HCT116 (cell line): Measurements from ENCODE around the gene NCAPD2. TPM values are rescaled to one million over a fixed set of nuclear protein-coding genes. Genes with fewer than 3 reads are reported as not detected.

Experiments
- ATAC-seq: fragments of 200-7000 bp; cut with Tn5 transposase; 2 replicates; pipeline ENCODE4 v1.9.1; 2020; ENCODE audit warnings: mild to moderate bottlenecking, moderate library complexity
- BruUV-seq: library from RNA; stranded (reverse); fragments of 400-500 nt; replicated peaks from 2 replicates; lab custom pipeline; 2021; lab: Mats Ljungman, UMichigan
- CTCF ChIA-PET: fragments of 300-600 bp; sonication (Branson Sonifier 250); formaldehyde crosslinking; loops from one replicate; lab custom pipeline; 2021; ENCODE audit warnings: antibody characterized with exemption; lab: Charles Lee
- POLR2A ChIA-PET: fragments of 300-600, 350-600 bp; sonication (Branson Sonifier 250); formaldehyde crosslinking; loops from one replicate; lab custom pipeline; 2021; ENCODE audit warnings: antibody characterized with exemption; lab: Charles Lee
- RAD21 ChIA-PET, 2 experiments: fragments of 300-600 bp; sonication (Branson Sonifier 250); formaldehyde crosslinking; loops; one replicate each; lab custom pipeline; 2023; ENCODE audit warnings: low total read pairs in 2 of 2; ENCODE audit not compliant: uncharacterized antibody in 2 of 2, unreplicated experiment in 2 of 2, low non-redundant PET in 1 of 2; lab: Charles Lee
- DNase-seq: peaks from one replicate; pipeline ENCODE4 v3.0.0-alpha.2; 2010; ENCODE audit warnings: low read depth, low spot score
- H2AFZ ChIP-seq: fragments of 200-600 bp; shearing (Covaris generic), sonication (generic); 2 replicates; pipeline ENCODE4 v1.6.1; 2017; ENCODE audit warnings: low read depth, mixed run types, mixed read lengths, antibody characterized with exemption, low read length; ENCODE audit not compliant: poor library complexity, severe bottlenecking
- H3K27ac ChIP-seq: 2 replicates; pipeline ENCODE4 v1.5.1; 2012; ENCODE audit warnings: low read depth, low read length
- H3K27me3 ChIP-seq: fragments of 200-600 bp; sonication (generic); 2 replicates; pipeline ENCODE4 v1.6.1; 2016; ENCODE audit warnings: mixed run types, low read length, mixed read lengths; ENCODE audit not compliant: insufficient read depth
- H3K36me3 ChIP-seq, 2 experiments: fragments of 200-500 bp in 1 of 2; fragments of 200-600 bp in 1 of 2; sonication (Bioruptor generic) in 1 of 2; sonication (generic) in 1 of 2; 2 replicates each; pipeline versions ENCODE4 v1.5.1 to v1.6.1; 2014 to 2016; ENCODE audit warnings: low read length in 2 of 2, inconsistent platforms in 1 of 2, mixed read lengths in 1 of 2, mixed run types in 1 of 2; ENCODE audit not compliant: insufficient read depth in 2 of 2, control insufficient read depth in 1 of 2
- H3K4me1 ChIP-seq, 2 experiments: fragments of 200-600 bp in 1 of 2; sonication (generic) in 1 of 2; 2 replicates each; pipeline versions ENCODE4 v1.5.1 to v1.6.1; 2012 to 2017; ENCODE audit warnings: low read length in 2 of 2, inconsistent platforms in 1 of 2, mild to moderate bottlenecking in 1 of 2, mixed read lengths in 1 of 2, mixed run types in 1 of 2, moderate library complexity in 1 of 2; ENCODE audit not compliant: insufficient read depth in 2 of 2, control insufficient read depth in 1 of 2
- H3K4me2 ChIP-seq: fragments of 200-600 bp; sonication (generic); 2 replicates; pipeline ENCODE4 v1.6.1; 2017; ENCODE audit warnings: mixed run types, low read length, mixed read lengths
- H3K4me3 ChIP-seq, 2 experiments: fragments of 200-600 bp in 1 of 2; sonication (generic) in 1 of 2; replicated peaks in 1 of 2; 2 replicates each; pipeline ENCODE4 v1.5.1; 2011 to 2016; ENCODE audit warnings: low read length in 2 of 2, control low read depth in 1 of 2, low read depth in 1 of 2, mild to moderate bottlenecking in 1 of 2, mixed read lengths in 1 of 2, mixed run types in 1 of 2
- H3K79me2 ChIP-seq: fragments of 200-600 bp; sonication (generic); 2 replicates; pipeline ENCODE4 v1.6.1; 2017; ENCODE audit warnings: mild to moderate bottlenecking, mixed run types, low read length, moderate library complexity, mixed read lengths; ENCODE audit not compliant: insufficient read depth
- H3K9ac ChIP-seq: fragments of 200-600 bp; sonication (generic); 2 replicates; pipeline ENCODE4 v1.6.1; 2016; ENCODE audit warnings: low read length, mixed read lengths
- H3K9me2 ChIP-seq: fragments of 200-600 bp; sonication (generic), shearing (Covaris generic); 2 replicates; pipeline ENCODE4 v1.6.1; 2017; ENCODE audit warnings: mixed run types, mild to moderate bottlenecking, moderate library complexity; ENCODE audit not compliant: insufficient read depth
- H3K9me3 ChIP-seq, 2 experiments: fragments of 200-500 bp in 1 of 2; fragments of 200-600 bp in 1 of 2; sonication (Bioruptor generic) in 1 of 2; sonication (generic) in 1 of 2; 2 replicates each; pipeline ENCODE4 v1.6.1; 2014 to 2017; ENCODE audit warnings: low read length in 2 of 2, mixed read lengths in 2 of 2, inconsistent platforms in 1 of 2, low read depth in 1 of 2, mild to moderate bottlenecking in 1 of 2, mixed run types in 1 of 2, moderate library complexity in 1 of 2; ENCODE audit not compliant: control insufficient read depth in 1 of 2, insufficient read depth in 1 of 2
- H4K20me1 ChIP-seq: fragments of 200-600 bp; sonication (generic), shearing (Covaris generic); 2 replicates; pipeline ENCODE4 v1.6.1; 2017; ENCODE audit warnings: mixed run types, mild to moderate bottlenecking, moderate library complexity; ENCODE audit not compliant: insufficient read depth
- CBX3 ChIP-seq: IDR thresholded peaks from 2 replicates; pipeline ENCODE4 v1.6.1; 2012; ENCODE audit warnings: low read depth
- EGR1 ChIP-seq: IDR thresholded peaks from 2 replicates; pipeline ENCODE4 v1.6.1; 2012; ENCODE audit warnings: low read depth
- ELF1 ChIP-seq: IDR thresholded peaks from 2 replicates; pipeline ENCODE4 v1.6.1; 2012; ENCODE audit warnings: low read depth, borderline replicate concordance
- EZH2 ChIP-seq: fragments of 200-600 bp; sonication (generic); IDR thresholded peaks from 2 replicates; pipeline ENCODE4 v1.6.1; 2017; ENCODE audit warnings: antibody characterized with exemption, mixed run types
- JUND ChIP-seq: IDR thresholded peaks from 2 replicates; pipeline ENCODE4 v1.6.1; 2012
- POLR2A ChIP-seq: IDR thresholded peaks from 2 replicates; pipeline ENCODE4 v1.7.0; 2011; ENCODE audit warnings: borderline replicate concordance; ENCODE audit not compliant: insufficient read depth, insufficient read length; ENCODE audit errors: extremely low read depth
- POLR2AphosphoS5 ChIP-seq: IDR thresholded peaks from 2 replicates; pipeline ENCODE4 v1.6.1; 2011; ENCODE audit warnings: mild to moderate bottlenecking, low read depth, low read length, moderate library complexity
- RAD21 ChIP-seq: IDR thresholded peaks from 2 replicates; pipeline ENCODE4 v1.6.1; 2012; ENCODE audit warnings: low read depth, mild to moderate bottlenecking
- SIN3A ChIP-seq: IDR thresholded peaks from 2 replicates; pipeline ENCODE4 v1.6.1; 2012; ENCODE audit warnings: low read depth
- YY1 ChIP-seq: IDR thresholded peaks from 2 replicates; pipeline ENCODE4 v1.6.1; 2011; ENCODE audit warnings: low read length, low read depth, moderate library complexity, mild to moderate bottlenecking; ENCODE audit not compliant: insufficient replicate concordance; ENCODE audit errors: extremely low read depth
- intact Hi-C: fragments of 100-400 bp; cut with micrococcal nuclease; formaldehyde crosslinking; loops from 2 replicates; pipeline ENCODE4 v1.10.0; 2022
- total RNA-seq: library from RNA; stranded (reverse); gene quantifications from one replicate; pipeline ENCODE4 v1.2.1, GENCODE V29; 2021; ENCODE audit not compliant: unreplicated experiment

Gene NCAPD2
- total RNA-seq, 1 experiment from 2014 or later = 177 TPM

DNA sequence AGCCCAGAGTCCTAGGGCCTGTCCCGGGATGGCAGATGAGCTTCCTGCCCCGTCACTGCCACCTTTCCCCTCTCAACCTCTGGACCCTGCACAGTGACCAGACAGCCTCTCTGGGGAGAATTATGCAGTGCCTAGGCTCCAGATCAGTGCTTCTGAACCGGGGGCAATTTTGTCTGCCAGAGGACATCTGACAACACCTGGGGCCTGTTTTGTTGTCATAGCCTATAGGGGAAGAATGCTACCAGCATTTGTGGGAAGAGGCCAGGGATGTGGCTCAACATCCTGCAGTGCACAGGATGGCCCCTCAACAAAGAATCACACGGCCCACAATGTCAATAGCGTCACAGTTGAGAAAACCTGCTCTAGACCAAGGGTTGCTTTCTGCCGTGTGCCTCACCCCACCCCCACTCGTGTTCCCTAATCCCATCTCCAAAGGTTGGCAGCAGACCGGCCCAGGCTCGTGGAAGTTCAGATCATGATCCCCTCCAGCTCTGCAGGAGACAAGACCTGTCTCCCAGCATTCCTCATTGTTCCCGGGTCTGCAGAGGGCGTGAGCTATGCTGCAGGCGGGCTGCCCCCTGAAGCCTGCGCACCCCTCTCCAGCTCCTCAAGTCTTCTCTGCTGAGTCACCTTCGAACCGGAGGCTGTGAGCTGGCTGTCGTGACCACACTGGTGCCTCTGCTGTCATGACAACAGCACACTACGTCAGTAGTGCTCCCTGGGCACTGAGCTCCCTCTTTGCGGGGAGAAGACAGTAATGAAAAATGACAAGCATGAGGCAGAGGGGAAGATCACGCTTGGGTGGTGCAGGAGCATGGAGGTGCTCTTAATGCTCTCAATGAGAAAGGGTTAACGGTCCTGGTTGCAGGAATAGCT, 38.4 kb downstream of the NCAPD2 start:
- Histone ChIP-seq H3K4me2 (peak overlapping the region; percentile 97), H3K79me2 (peaks cover 51% of the 10 kb centered on the region), H2AFZ (no peak overlapping the region), H3K9me2 (no peaks in the 10 kb centered on the region), H3K9me3 (no peaks in the 10 kb centered on the region), H3K27ac (peak overlapping the region; percentile 99), H3K4me1 (peaks cover 15 to 51% of the 10 kb centered on the region in 2 experiments), H3K9ac (peak overlapping the region; percentile 98), H3K27me3 (no peaks in the 10 kb centered on the region), H4K20me1 (peaks cover 18% of the 10 kb centered on the region; the same call in 1 of the 2 replicates), H3K4me3 (peak overlapping the region; percentile 96 to 98), H3K36me3 (peaks cover 41 to 76% of the 10 kb centered on the region in 2 experiments)
- no TSS peak for BruUV-seq
- CTCF ChIA-PET = interaction anchor here (1.0 kb wide), 1 partner anchor 152 kb away, joined by 3 read pairs; no protein-coding TSS in a partner anchor
- intact Hi-C loops = loop anchor here (2.0 to 10.0 kb wide), 2 partner anchors 37 to 197 kb away; partner anchors contain the start of gene NCAPD2
- POLR2A ChIA-PET = interaction anchor here (0.8 to 1.3 kb wide), 5 partner anchors 8 to 196 kb away, joined by 3 to 5 read pairs (median 4); partner anchors contain the start of genes MRPL51 and VAMP1
- RAD21 ChIA-PET = interaction anchor here (0.5 to 0.6 kb wide), 2 partner anchors 103 to 175 kb away, joined by 3 read pairs; partner anchors contain the start of gene LPAR5 (in 1 of the 2)
- DNase-seq = peak; percentile 85
- ATAC-seq = peak; percentile 47
- TF ChIP-seq EZH2 (no peak), POLR2AphosphoS5 (peak; percentile 24)
- TF ChIP-seq, all 23 proteins: peak for 1

DNA sequence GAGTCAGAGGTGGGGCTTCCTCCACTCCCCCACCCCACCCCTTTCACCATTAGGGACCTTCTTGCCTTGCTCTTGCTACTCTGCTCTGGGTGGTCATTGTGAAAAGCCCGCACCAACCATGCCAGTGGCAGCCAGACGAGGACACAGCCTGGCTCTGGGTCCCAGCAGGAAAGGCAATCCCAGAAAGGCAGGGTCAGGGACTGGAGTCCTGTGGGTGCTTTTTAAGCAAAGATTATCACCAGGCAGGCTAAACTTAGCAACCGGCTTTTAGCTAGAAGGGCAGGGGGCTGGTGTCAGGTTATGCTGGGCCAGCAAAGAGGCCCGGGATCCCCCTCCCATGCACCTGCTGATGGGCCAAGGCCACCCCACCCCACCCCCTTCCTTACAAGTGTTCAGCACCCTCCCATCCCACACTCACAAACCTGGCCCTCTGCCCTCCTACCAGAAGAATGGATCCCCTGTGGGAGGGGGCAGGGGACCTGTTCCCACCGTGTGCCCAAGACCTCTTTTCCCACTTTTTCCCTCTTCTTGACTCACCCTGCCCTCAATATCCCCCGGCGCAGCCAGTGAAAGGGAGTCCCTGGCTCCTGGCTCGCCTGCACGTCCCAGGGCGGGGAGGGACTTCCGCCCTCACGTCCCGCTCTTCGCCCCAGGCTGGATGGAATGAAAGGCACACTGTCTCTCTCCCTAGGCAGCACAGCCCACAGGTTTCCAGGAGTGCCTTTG, 39.2 kb downstream of the NCAPD2 start:
- BruUV-seq = no TSS peak
- Histone ChIP-seq H2AFZ (no peak overlapping the region), H3K4me3 (peak overlapping the region; percentile 96 to 98), H3K9ac (peak overlapping the region; percentile 98), H3K4me2 (peak overlapping the region; percentile 97), H3K9me3 (no peaks in the 10 kb centered on the region), H3K79me2 (peaks cover 54% of the 10 kb centered on the region), H3K4me1 (peaks cover 15 to 59% of the 10 kb centered on the region in 2 experiments), H4K20me1 (peaks cover 18% of the 10 kb centered on the region; the same call in 1 of the 2 replicates), H3K9me2 (no peaks in the 10 kb centered on the region)
- CTCF ChIA-PET = interaction anchor here (1.0 kb wide), 1 partner anchor 151 kb away, joined by 3 read pairs; no protein-coding TSS in a partner anchor
- RAD21 ChIA-PET = interaction anchor here in 1 of 2 experiments (0.5 kb wide), 1 partner anchor 174 kb away, joined by 3 read pairs; no protein-coding TSS in a partner anchor
- DNase-seq = no peak
- TF ChIP-seq ELF1 (no peak), POLR2A (peak; percentile 31), JUND (no peak), SIN3A (no peak), CBX3 (no peak), EGR1 (no peak), RAD21 (no peak), POLR2AphosphoS5 (no peak; the same call in 1 of the 2 replicates), YY1 (peak; percentile 15)
- TF ChIP-seq, all 23 proteins: peak for 2
- POLR2A ChIA-PET = interaction anchor here (0.8 to 1.1 kb wide), 4 partner anchors 9 to 197 kb away, joined by 3 to 5 read pairs (median 4); partner anchors contain the start of genes MRPL51 and VAMP1
- Histone ChIP-seq H3K36me3 (peaks cover 35 to 74% of the 10 kb centered on the region in 2 experiments), H3K27me3 (no peaks in the 10 kb centered on the region), H3K27ac (peak overlapping the region; percentile 99)
- peak; percentile 40 for ATAC-seq
- intact Hi-C loops = loop anchor here (2.0 to 10.0 kb wide), 2 partner anchors 38 to 198 kb away; partner anchors contain the start of gene NCAPD2
